NCI-H774 (cell line): Measurements from ENCODE around the gene APCDD1.
"Not testable (repeated sequence)": the region's sequence is repeated elsewhere in the genome, so short reads cannot be mapped to it uniquely, and the experiment has no call there.

Experiments
- DNase-seq: peaks from one replicate; lab custom pipeline; 2025; lab: John Stamatoyannopoulos, UW

The APCDD1 gene

GRCh38 chr18:10490401-10491165 is 36.1 kb downstream of the APCDD1 start:
- no peak for DNase-seq

- no peak for DNase-seq
Observed at GRCh38 chr18:10495936-10496335, 41.5 kb downstream of the APCDD1 start.

GRCh38 chr18:10497206-10497749 is 42.8 kb downstream of the APCDD1 start:
- no peak for DNase-seq

GRCh38 chr18:10499230-10499629 is 44.8 kb downstream of the APCDD1 start:
- DNase-seq, result no peak

GRCh38 chr18:10500038-10500437 is 45.6 kb downstream of the APCDD1 start:
- no peak for DNase-seq

- no peak for DNase-seq
Observed at GRCh38 chr18:10504723-10505122, 50.3 kb downstream of the APCDD1 start.

- DNase-seq, result not testable (repeated sequence)
Observed at GRCh38 chr18:10505892-10506291, 51.5 kb downstream of the APCDD1 start.

- DNase-seq, result no peak
Observed at GRCh38 chr18:10508591-10508990, 54.2 kb downstream of the APCDD1 start.

- DNase-seq, result no peak
Observed at GRCh38 chr18:10511236-10511635, 56.8 kb downstream of the APCDD1 start.

- DNase-seq, result no peak
Observed at GRCh38 chr18:10514082-10514481, 59.6 kb downstream of the APCDD1 start.

GRCh38 chr18:10514601-10515000 is 60.2 kb downstream of the APCDD1 start:
- no peak for DNase-seq

GRCh38 chr18:10515456-10515855 is 61.0 kb downstream of the APCDD1 start:
- DNase-seq, result no peak

- DNase-seq, result no peak
Observed at GRCh38 chr18:10516078-10516477, 61.6 kb downstream of the APCDD1 start.

- DNase-seq, result no peak
Observed at GRCh38 chr18:10518595-10519255, 64.3 kb downstream of the APCDD1 start.

GRCh38 chr18:10519366-10519765 is 64.9 kb downstream of the APCDD1 start:
- DNase-seq, result no peak

- DNase-seq, result peak; percentile 68
Observed at GRCh38 chr18:10519999-10520935, 65.8 kb downstream of the APCDD1 start.

GRCh38 chr18:10521566-10521965 is 67.1 kb downstream of the APCDD1 start:
- no peak for DNase-seq

GRCh38 chr18:10522574-10522973 is 68.1 kb downstream of the APCDD1 start:
- no peak for DNase-seq

- no peak for DNase-seq
Observed at GRCh38 chr18:10523544-10523943, 69.1 kb downstream of the APCDD1 start.

- DNase-seq, result no peak
Observed at GRCh38 chr18:10524507-10525370, 70.3 kb downstream of the APCDD1 start.

- no peak for DNase-seq
Observed at GRCh38 chr18:10525371-10525691, 70.9 kb downstream of the APCDD1 start.
